HepG2 (cell line): ENCODE data around the gene ZKSCAN3. TPM values are rescaled to one million over a fixed set of nuclear protein-coding genes. Genes with fewer than 3 reads are reported as not detected.

ENCODE experiments used
- ATAC-seq: fragments of 200-7000 bp; cut with Tn5 transposase; 3 replicates; pipeline ENCODE4 v1.9.1; 2020; ENCODE audit warnings: mild to moderate bottlenecking, moderate library complexity
- BruUV-seq: library from RNA; stranded (reverse); fragments of 400-500 nt; replicated peaks from 2 replicates; lab custom pipeline; 2021; lab: Mats Ljungman, UMichigan
- CTCF ChIA-PET: fragments of 300-600 bp; formaldehyde crosslinking; extraction: SDS; loops from one replicate; lab custom pipeline; 2021; ENCODE audit warnings: low total read pairs, inconsistent platforms, low intra/inter-chr PET ratio; lab: Yijun Ruan, JAX
- POLR2A ChIA-PET: fragments of 350-600 bp; sonication (Branson Sonifier 250); formaldehyde crosslinking; loops from one replicate; lab custom pipeline; 2020; ENCODE audit warnings: antibody characterized with exemption, inconsistent platforms; lab: Yijun Ruan, JAX
- DNase-seq: peaks from one replicate; pipeline ENCODE4 v3.0.0-alpha.2; 2015; ENCODE audit warnings: low spot score
- FAIRE-seq: peaks from 3 replicates; lab custom pipeline; 2011; peaks lifted over from hg19 to GRCh38; lab: Jason Lieb, UNC
- H2AFZ ChIP-seq: one replicate; pipeline ENCODE4 v1.6.1; 2011; ENCODE audit warnings: low read length, inconsistent platforms
- H3K27ac ChIP-seq: fragments of 300-600 bp; 3 replicates; pipeline ENCODE4 v1.8.0; 2011; ENCODE audit warnings: mixed run types, mild to moderate bottlenecking, mixed read lengths, low read length, inconsistent platforms; ENCODE audit not compliant: insufficient read depth; ENCODE audit errors: extremely low read length
- H3K27me3 ChIP-seq, 2 experiments: fragments of 200-600 bp in 1 of 2; 2 replicates in 1 of 2; 3 replicates in 1 of 2; pipeline versions ENCODE4 v1.6.0 to v1.8.0; 2011; ENCODE audit warnings: low read length in 2 of 2, mild to moderate bottlenecking in 2 of 2, moderate library complexity in 2 of 2, inconsistent platforms in 1 of 2; ENCODE audit not compliant: insufficient read depth in 2 of 2, control insufficient read depth in 1 of 2
- H3K36me3 ChIP-seq, 2 experiments: fragments of 200-600 bp in 1 of 2; replicated peaks in 1 of 2; 2 replicates in 1 of 2; 3 replicates in 1 of 2; pipeline versions ENCODE4 v1.5.1 to v1.8.0; 2011; ENCODE audit warnings: low read length in 2 of 2, inconsistent platforms in 1 of 2; ENCODE audit not compliant: insufficient read depth in 2 of 2, control insufficient read depth in 1 of 2
- H3K4me1 ChIP-seq: 2 replicates; pipeline ENCODE4 v1.5.1; 2012; ENCODE audit warnings: low read length, inconsistent platforms; ENCODE audit not compliant: insufficient read depth
- H3K4me2 ChIP-seq: 2 replicates; pipeline ENCODE4 v1.6.0; 2011; ENCODE audit warnings: low read depth, low read length, inconsistent platforms
- H3K4me3 ChIP-seq, 3 experiments: fragments of 200-600 bp in 1 of 3; sonication (generic), shearing (Covaris generic) in 1 of 3; replicated peaks in 1 of 3; 2 replicates each; pipeline ENCODE4 v1.5.1; 2011 to 2016; ENCODE audit warnings: low read length in 3 of 3, inconsistent platforms in 2 of 3, low read depth in 2 of 3, mild to moderate bottlenecking in 2 of 3, control low read depth in 1 of 3, mixed read lengths in 1 of 3; ENCODE audit not compliant: insufficient read depth in 1 of 3
- H3K79me2 ChIP-seq: one replicate; pipeline ENCODE4 v1.6.1; 2011; ENCODE audit warnings: low read length, inconsistent platforms; ENCODE audit not compliant: insufficient read depth
- H3K9ac ChIP-seq: 2 replicates; pipeline ENCODE4 v1.6.0; 2011; ENCODE audit warnings: mild to moderate bottlenecking, low read depth, low read length, inconsistent platforms; ENCODE audit not compliant: insufficient read depth
- H3K9me3 ChIP-seq: 2 replicates; pipeline ENCODE4 v1.5.1; 2012; ENCODE audit warnings: mild to moderate bottlenecking, low read length
- H4K20me1 ChIP-seq: 2 replicates; pipeline ENCODE4 v1.6.0; 2011; ENCODE audit warnings: inconsistent platforms, mild to moderate bottlenecking, low read length, moderate library complexity; ENCODE audit not compliant: insufficient read depth
- CHD2 ChIP-seq: IDR thresholded peaks from 2 replicates; pipeline ENCODE4 v1.6.1; 2011; ENCODE audit warnings: low read depth, low read length, improper control_type of control experiment
- KLF13 ChIP-seq: sonication (generic); formaldehyde crosslinking; IDR thresholded peaks from 2 replicates; pipeline ENCODE4 v1.4.0; 2020; ENCODE audit warnings: mild to moderate bottlenecking, missing genetic modification reagents
- MTERF4 ChIP-seq: sonication (generic); formaldehyde crosslinking; IDR thresholded peaks from 2 replicates; pipeline ENCODE4 v1.8.0; 2023; ENCODE audit warnings: mild to moderate bottlenecking, missing genetic modification reagents
- PCBP2 ChIP-seq: fragments of 200-400 bp; formaldehyde crosslinking; optimal IDR thresholded peaks from 2 replicates; pipeline ENCODE3; 2018; ENCODE audit warnings: low read length, low read depth; ENCODE audit not compliant: poor library complexity, severe bottlenecking
- PHB2 ChIP-seq: fragments of 450-650 bp; IDR thresholded peaks from 2 replicates; pipeline ENCODE4 v1.6.1; 2018; ENCODE audit not compliant: partially characterized antibody
- THRA ChIP-seq: sonication (generic); formaldehyde crosslinking; IDR thresholded peaks from 2 replicates; pipeline ENCODE4 v1.4.0; 2020; ENCODE audit warnings: missing genetic modification reagents, borderline replicate concordance
- ZBTB20 ChIP-seq: sonication (generic); formaldehyde crosslinking; IDR thresholded peaks from 2 replicates; pipeline ENCODE4 v1.8.1; 2023; ENCODE audit warnings: missing genetic modification reagents, low read depth, mild to moderate bottlenecking, borderline replicate concordance
- WGBS: methylation state at CpG from one replicate; pipeline ENCODE4 v1.1.6; 2017; ENCODE audit warnings: low lambda C conversion rate; 5-methylcytosine and 5-hydroxymethylcytosine counted together
- in situ Hi-C: cut with HindIII; loops from 2 replicates; pipeline ENCODE4 v1.10.0; 2017; ENCODE audit warnings: low pct_unique_long_range_greater_than_20kb; ENCODE audit not compliant: extremely low pct_ligation_motif_present
- intact Hi-C: fragments of 100-400 bp; cut with micrococcal nuclease; formaldehyde crosslinking; loops from one replicate; pipeline ENCODE4 v1.10.0; 2022; ENCODE audit not compliant: unreplicated experiment
- polyA plus RNA-seq, 8 experiments: library from polyadenylated mRNA; depleted of rRNA in 3 of 8; stranded (reverse) in 7 of 8; unstranded in 1 of 8; fragments of >200 nt; fragmentation: Illumina TruSeq in 4 of 8; extraction: Trizol in 4 of 8; gene quantifications; 2 replicates each; pipeline versions ENCODE4 v1.2.1 to v1.2.3, GENCODE V29; 2011 to 2016; ENCODE audit warnings: low read depth in 4 of 8, missing spikeins in 1 of 8, mixed read lengths in 1 of 8; ENCODE audit not compliant: insufficient read depth in 1 of 8
- total RNA-seq, 5 experiments: library from RNA; depleted of rRNA; stranded (reverse); fragments of >200 nt; fragmentation: Illumina TruSeq; extraction: Trizol; gene quantifications; 2 replicates each; pipeline ENCODE4 v1.2.3, GENCODE V29; 2016; ENCODE audit warnings: low read depth in 1 of 5

Gene ZKSCAN3
- total and polyA plus RNA-seq, 2 of the 13 experiments (the other 11 are each of a cell fraction or from before 2014, with no cell fraction given): 3.3 to 7.4 TPM

- Histone ChIP-seq H2AFZ (no peak overlapping the region), H3K27me3 (no peaks in the 10 kb centered on the region), H3K36me3 (peaks cover 21 to 50% of the 10 kb centered on the region in 2 experiments), H3K4me3 (no peak overlapping the region), H4K20me1 (no peaks in the 10 kb centered on the region), H3K9ac (no peak overlapping the region), H3K4me2 (no peak overlapping the region), H3K9me3 (no peaks in the 10 kb centered on the region), H3K4me1 (peaks cover 23% of the 10 kb centered on the region), H3K27ac (no peak overlapping the region), H3K79me2 (peaks cover 10% of the 10 kb centered on the region)
- BruUV-seq: TSS peak; percentile 22
- TF ChIP-seq PCBP2: no peak
- no peak for TF ChIP-seq KLF13 (CRISPR knock-in tag)
- no peak for TF ChIP-seq MTERF4 (CRISPR knock-in tag)
- TF ChIP-seq CHD2: no peak
- TF ChIP-seq PHB2: no peak
- no peak for TF ChIP-seq THRA
- no peak for TF ChIP-seq ZBTB20 (CRISPR knock-in tag)
- peak; percentile 18 for FAIRE-seq
- WGBS: 97% methylated on average over 8 of the region's 8 CpGs
- no peak for ATAC-seq
- intact Hi-C loops (no loop called here), in situ Hi-C loops (loop anchor here (10.0 kb wide), 1 partner anchor 294 kb away; no protein-coding TSS in a partner anchor)
- ChIA-PET POLR2A (no interaction called here), CTCF (no interaction called here)
- no peak for DNase-seq
Measured at GRCh38 chr6:28390688-28391087, 40.9 kb downstream of the ZKSCAN3 start.
